H1 (cell line): ENCODE results near the gene DPYSL3. TPM values are rescaled to one million over a fixed set of nuclear protein-coding genes. Genes with fewer than 3 reads are reported as not detected.

ENCODE experiments used
- CTCF ChIP-seq, 3 experiments: IDR thresholded peaks; 1 replicate in 2 of 3; 2 replicates in 1 of 3; pipeline versions ENCODE4 v1.5.1 to v1.6.1; 2011; ENCODE audit warnings: low read length in 3 of 3, mild to moderate bottlenecking in 3 of 3, inconsistent platforms in 2 of 3, low read depth in 1 of 3, moderate library complexity in 1 of 3; ENCODE audit not compliant: insufficient read depth in 1 of 3; ENCODE audit errors: control extremely low read depth in 1 of 3
- HDAC2 ChIP-seq, 2 experiments: fragments of 300-600 bp in 1 of 2; sonication (generic) in 1 of 2; IDR thresholded peaks; 2 replicates each; pipeline ENCODE4 v1.6.1; 2011 to 2012; ENCODE audit warnings: low read depth in 2 of 2, low read length in 2 of 2, mild to moderate bottlenecking in 2 of 2, moderate library complexity in 2 of 2, borderline replicate concordance in 1 of 2, inconsistent platforms in 1 of 2
- polyA plus RNA-seq, 7 experiments: library from polyadenylated mRNA; depleted of rRNA in 3 of 7; stranded (reverse) in 5 of 7; unstranded in 2 of 7; fragments of >200 nt in 5 of 7; fragments of 200-250 nt in 2 of 7; gene quantifications; 1 replicate in 5 of 7; 2 replicates in 1 of 7; 4 replicates in 1 of 7; pipeline versions ENCODE4 v1.2.1 to v1.2.3, GENCODE V29; 2011 to 2013; ENCODE audit warnings: missing spikeins in 2 of 7, mixed read lengths in 2 of 7
- total RNA-seq: library from RNA; stranded (reverse); fragmentation: NEBNext Ultra II Directional; extraction: Animal tissue kit (Norgen Biotek cat#: 25700); gene quantifications from 2 replicates; pipeline ENCODE4 v1.2.1, GENCODE V29; 2021

DPYSL3 gene
- total and polyA plus RNA-seq, 2 of the 8 experiments (the other 6 are each of a cell fraction or from before 2014, with no cell fraction given) = 268 to 387 TPM

- TF ChIP-seq CTCF (IDR thresholded peaks at IDR 0.05; ENCODE audit: control extremely low read depth in 1 of 3, insufficient read depth in 1 of 3, low read depth in 1 of 3, low read length in 3 of 3) (peak; percentile 28 to 66 (median 48); a peak in 3 of 4 replicates), HDAC2 (IDR thresholded peaks at IDR 0.05; ENCODE audit: borderline replicate concordance in 1 of 2, low read depth in 2 of 2, low read length in 2 of 2) (no peak; a peak in 1 of 4 replicates)
Measured at GRCh38 chr5:147509710-147510651, at the start of gene DPYSL3 (continued).
